HG03045 (cell line): Measurements from ENCODE around the gene RTP1.
"Not testable (repeated sequence)": the region's sequence is repeated elsewhere in the genome, so short reads cannot be mapped to it uniquely, and the experiment has no call there.

ENCODE experiments used
- ATAC-seq: cut with Tn5 transposase; IDR thresholded peaks from one replicate; pipeline ENCODE4 v1.9.1; 2021; ENCODE audit warnings: mild to moderate bottlenecking, moderate library complexity; ENCODE audit not compliant: unreplicated experiment

Gene RTP1

DNA sequence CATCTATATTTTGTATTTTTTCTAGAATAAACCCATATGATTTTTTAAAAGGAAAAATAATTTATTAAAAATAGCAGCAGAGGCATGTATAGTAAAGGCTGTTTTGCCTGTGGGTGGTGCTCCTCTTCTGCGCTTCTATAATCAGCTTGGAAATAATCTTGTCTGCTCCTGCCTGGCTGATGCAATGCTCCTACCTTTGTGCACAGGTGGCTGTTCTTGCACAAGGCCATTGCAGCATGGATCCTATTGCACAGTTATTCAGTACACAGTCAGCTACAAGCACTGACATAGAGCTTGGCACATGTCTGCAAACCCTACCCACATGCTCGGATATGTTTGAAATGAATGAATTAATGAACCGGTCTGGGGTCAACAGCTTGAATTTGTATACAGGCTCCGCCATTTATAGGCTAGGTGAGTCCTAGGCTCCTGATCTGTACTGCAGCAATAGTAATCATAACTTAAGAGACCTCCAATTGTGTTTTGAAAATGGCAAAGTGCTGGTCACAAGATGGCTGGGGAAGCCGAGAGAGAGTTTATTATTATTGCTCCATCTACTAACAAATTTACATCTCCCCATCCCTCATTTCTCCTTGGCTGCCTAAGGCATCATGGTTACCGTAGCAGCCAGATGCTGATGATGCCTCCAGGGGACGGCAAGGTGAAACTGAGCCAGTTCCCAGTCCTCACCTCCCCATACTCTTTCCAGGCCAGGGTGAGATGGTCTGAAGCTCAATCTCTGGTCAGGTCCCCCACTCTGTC lies 532 bp upstream of the RTP1 start:
- ATAC-seq: no peak

GRCh38 chr3:187198490-187198889 lies 1.2 kb downstream of the RTP1 start:
- ATAC-seq: no peak

- ATAC-seq: not testable (repeated sequence)
Measured at GRCh38 chr3:187199463-187200050, 2.3 kb downstream of the RTP1 start.

DNA sequence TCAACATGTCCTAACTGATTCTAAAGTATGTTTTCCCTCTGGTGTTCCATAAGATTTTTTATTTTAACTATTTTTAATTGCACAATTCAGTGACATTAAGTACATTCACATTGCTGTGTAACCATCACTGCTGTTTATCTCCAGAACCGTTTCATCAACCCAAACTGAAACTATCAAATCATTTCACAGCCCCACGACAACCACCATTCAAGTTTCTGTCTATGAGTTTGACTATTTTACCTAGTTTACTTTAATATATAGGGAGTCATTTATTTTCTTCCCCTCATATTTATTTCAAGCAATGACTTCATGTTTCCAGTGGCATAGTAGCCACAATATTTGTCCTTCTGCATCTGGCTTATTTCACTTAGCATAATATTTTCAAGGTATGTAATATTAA lies 8.4 kb downstream of the RTP1 start:
- no peak for ATAC-seq

- no peak for ATAC-seq
Measured at GRCh38 chr3:187207062-187207461, 9.8 kb downstream of the RTP1 start.

- ATAC-seq: no peak
Measured at GRCh38 chr3:187207624-187208023, 10.3 kb downstream of the RTP1 start.

GRCh38 chr3:187208159-187208558 lies 10.9 kb downstream of the RTP1 start:
- no peak for ATAC-seq

- ATAC-seq: no peak
Measured at GRCh38 chr3:187209491-187209890, 12.2 kb downstream of the RTP1 start.

- no peak for ATAC-seq
Measured at GRCh38 chr3:187210091-187210490, 12.8 kb downstream of the RTP1 start.

DNA sequence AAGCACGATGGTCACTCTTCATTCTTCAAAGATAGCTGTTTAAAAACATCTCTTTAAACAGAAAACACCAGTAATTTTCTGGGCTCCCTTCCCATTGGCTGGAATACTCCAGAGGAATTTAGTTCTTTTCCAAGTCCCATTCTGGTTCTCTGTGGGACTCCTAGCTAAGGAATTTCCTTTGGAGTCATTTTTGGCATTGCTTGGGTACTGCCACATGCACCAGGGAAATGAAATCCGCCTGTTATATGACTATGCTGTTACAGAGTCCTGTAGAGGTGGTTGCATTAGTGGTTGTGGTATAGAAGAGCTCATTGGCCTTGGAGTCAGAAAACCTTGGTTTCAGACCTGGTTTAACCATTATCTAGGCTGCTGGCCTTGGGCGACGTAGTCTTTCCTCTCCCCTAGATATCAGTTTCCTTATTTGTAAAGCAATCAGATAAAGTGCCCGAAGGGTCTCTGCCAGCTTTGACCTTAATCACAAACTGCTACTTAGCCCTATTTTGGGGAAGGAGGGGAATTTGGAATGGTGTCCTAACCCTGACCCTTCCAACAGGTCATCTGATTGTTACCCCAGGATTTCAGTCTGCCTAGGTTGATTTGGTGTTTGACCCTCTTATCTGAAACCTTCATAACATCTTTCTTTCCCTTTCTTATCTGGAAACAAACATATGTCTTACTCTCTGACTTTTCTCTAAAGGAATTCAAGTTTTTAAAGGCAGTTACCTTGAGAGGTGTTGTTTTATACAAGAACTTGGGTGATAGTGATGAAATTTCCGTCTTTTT lies 13.4 kb downstream of the RTP1 start:
- no peak for ATAC-seq

DNA sequence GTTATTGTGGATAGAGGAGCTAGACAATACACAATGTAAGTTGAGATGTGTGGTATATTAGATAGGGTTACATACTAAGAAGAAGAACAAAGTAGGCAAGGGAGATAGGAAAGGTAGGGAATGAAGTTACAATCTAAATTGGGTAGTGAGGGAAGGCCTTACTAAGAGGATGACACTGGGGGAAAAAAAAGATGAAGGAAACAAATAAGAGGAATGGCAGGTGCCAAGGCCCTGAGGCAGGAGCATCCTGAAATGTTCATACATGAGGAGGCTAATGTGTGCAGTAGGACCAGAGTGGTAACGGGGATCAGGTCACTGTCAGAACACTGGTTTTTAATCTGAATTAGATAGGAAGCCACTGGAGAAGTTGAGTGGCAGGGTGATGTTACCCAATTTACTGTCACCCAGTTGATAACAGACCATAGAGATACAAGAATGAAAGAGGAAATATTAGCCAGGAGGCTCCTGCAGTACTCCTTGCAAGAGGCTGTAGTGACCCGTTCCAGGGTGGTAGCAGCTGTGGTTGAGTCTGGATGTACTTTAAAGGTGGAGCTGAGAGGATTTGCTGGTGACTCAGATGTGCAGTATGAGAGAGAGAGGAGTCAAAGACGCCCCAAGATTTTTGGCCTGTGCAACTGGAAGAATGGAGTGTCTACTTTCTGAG lies 14.4 kb downstream of the RTP1 start:
- ATAC-seq: no peak

DNA sequence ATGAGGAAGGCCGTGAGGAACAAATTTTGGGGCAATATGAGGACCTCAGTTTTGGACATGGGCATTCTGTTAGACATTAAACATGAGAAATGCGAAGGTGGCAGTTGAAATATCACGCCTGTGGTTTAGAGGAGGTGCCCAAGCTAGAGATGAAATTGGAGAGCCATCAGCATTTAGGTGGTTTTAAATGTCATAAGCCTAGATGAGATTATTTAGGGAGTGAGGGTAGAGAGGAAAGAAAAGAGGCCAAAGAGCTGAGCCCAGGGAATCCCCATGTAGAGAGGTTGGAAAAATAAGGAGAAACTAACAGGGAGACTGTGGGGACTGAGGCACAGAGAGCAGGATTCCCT lies 14.9 kb downstream of the RTP1 start:
- no peak for ATAC-seq

DNA sequence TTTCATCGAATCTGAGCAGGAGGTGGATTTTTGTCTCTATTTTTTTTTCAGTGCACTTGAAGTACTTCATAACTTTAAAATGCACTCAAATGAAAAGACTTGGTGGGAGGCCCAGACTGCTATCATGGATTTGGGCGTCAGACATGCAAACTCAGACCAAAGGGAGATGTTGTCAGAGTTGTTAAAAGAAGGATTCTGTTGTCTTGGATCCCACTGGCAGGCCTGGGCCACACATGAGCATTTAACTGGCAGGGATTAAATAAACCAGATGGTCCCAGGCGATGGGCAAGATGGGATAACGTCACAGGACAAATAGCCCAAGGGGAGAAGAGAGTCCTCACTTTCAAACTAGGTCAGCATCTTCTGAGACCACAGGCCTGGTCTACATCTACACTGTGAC lies 15.4 kb downstream of the RTP1 start:
- ATAC-seq: no peak

GRCh38 chr3:187213616-187214015 lies 16.3 kb downstream of the RTP1 start:
- no peak for ATAC-seq

DNA sequence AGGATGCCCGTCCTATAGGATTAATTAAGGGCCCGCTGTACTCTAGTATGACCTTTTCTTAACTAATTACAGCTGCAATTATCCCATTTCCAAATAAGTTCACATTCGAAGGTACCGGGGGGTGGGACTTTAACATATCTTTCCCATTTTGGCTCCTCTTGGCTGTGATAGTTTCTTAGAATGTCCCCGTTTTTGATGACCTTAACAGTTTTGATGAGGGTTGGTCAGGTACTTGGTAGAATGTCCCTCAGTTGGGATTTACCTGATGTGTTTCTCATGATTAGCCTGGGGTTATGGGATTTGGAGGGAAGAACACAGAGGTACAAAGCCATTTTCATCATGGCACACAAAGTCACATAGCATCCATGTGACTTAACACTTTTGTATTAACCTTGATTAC lies 18.2 kb downstream of the RTP1 start:
- no peak for ATAC-seq

DNA sequence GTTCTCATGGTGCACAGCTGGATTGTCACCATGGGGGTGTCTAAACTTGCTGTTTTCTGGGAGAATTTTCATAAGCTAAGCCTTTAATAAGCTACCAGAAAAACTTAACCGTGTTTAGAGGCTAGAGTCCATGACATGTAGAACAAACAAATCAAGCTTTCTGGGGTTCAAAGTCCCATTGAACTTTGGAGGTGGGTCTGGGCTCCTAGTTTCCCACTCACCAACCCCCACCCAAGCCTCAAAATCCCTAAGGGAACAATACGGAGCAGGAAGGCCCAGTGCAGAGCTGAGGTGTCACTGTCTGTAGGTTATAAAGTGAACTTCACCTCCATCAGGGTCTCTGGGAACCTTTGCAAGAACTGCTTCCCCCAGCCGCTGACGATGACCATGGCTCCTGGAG lies 25.5 kb downstream of the RTP1 start:
- ATAC-seq: no peak

GRCh38 chr3:187223799-187224198 lies 26.5 kb downstream of the RTP1 start:
- ATAC-seq: no peak

DNA sequence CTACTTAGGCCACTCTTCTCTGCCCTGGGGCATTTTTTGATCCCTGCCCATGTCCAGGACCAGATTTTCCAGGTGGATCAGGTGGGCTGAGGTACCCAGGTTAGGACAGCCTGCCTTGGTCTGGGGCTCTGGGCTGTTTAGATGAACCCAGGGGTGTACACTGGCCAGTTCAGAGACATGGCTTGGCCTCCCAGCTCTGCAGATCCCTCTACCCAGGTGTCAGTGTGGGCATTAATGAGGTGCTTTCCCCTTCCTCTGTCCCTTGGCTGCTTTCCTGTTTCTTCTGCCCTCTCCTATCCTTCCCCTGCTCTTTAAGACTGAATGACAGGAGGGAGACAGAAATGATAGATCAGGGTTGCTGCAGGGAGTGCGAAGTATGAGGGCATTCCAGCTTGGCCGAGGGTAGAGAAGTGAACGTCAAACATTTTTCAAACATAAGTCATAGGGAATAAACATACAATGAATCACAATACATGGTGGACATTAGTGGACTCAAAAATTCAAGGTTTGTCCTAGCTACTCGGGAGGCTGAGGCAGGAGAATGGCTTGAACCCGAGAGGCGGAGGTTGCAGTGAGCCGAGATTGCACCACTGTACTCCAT lies 30.5 kb downstream of the RTP1 start:
- no peak for ATAC-seq

DNA sequence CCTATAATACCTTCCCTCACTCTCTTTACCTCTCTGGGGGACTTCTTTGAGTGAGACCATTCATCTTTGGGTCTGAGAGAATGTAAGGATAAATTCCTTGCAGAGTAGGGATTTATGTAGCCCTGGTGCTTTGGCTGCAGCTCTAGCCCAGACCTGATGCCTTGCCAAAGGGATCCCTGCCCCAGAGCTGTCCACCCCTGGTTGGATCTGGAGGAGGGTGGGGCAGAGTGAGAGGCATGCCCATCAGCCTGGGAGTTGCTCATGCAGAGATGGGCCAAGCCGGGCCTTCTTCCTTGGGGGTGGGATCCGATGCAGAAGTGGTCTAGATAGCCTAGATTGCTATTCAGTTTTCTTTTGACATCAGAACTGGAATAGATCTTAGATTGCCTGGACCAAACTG lies 31.5 kb downstream of the RTP1 start:
- no peak for ATAC-seq

DNA sequence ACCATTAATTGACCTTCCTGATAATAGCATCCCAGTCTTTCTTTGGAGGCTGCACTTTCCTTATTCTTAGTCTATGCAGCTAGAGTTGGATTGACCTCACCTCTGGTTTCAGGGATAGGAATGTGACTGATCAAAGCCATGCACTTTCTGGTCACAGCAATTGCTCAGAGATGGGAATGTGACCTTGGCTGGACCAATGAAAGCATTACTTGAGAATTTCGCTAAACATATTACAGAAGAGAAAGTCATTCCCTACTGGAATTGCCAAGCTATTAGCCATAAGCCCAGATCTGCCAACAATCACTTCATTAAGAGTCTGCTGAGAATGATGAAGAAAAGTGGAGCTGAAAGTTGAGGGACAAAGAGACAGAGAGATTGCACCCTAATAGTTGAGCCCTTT lies 32.7 kb downstream of the RTP1 start:
- ATAC-seq: no peak

DNA sequence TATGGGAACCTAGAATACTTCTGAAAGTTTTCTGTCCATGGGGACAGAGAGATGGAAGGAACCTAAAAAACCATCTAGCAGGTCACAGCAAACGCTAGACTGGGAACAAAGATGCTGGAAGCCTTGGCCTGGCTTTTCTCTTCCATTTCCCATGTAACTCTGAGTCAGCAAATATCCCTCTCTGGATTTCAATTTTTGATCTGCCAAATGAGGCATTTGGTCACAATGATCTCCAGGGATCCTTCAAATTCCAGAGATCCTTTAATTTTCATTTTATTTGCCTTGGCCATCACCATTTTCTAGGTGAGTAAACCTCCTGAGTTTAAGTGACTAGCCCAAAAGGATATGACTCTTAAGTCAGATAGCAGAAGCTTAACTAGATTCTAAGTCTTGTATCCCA lies 39.7 kb downstream of the RTP1 start:
- ATAC-seq: no peak
